ENCODE data around the gene VPS4A. TPM values are rescaled to one million over a fixed set of nuclear protein-coding genes. Genes with fewer than 3 reads are reported as not detected.
"Not testable (repeated sequence)": the region's sequence is repeated elsewhere in the genome, so short reads cannot be mapped to it uniquely, and the experiment has no call there.

The VPS4A gene
- total RNA-seq, 1 experiment from 2014 or later = 27.3 TPM

DNA sequence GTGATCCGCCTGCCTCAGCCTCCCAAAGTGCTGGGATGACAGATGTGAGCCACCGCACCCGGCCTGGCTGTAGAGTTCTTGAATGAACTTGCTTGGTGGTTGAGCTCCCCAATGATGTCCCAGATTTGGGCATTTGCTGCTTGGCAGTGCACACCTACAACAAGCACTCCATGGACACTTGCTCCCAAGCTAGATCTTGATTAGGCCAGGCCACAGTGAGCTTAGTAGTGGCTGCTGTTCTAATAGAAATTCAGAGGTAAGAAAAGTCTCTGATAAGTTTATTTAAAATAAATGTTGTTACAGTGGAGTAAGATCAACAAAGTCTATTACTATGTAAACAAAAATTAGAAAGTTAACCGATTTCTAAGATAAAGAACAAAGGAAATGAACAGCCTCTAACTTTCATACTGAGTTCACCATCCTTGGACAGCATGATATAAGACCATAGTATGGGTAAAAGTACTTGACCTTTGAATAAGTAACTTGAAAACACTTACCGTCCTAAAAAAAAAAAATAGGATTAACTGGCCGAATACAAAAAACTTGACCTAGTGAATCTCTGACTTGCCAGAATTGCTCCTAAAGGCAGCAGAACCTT is 39.5 kb downstream of the VPS4A start:
- Histone ChIP-seq H3K9me3 (ENCODE audit: low read length) (no peaks in the 10 kb centered on the region), H3K4me3 (ENCODE audit: low read length) (no peak overlapping the region), H3K4me2 (ENCODE audit: low read length) (no peak overlapping the region), H3F3A (ENCODE audit: low read length, unreplicated experiment) (no peaks in the 10 kb centered on the region), H3K4me1 (ENCODE audit: insufficient read depth, low read length) (no peaks in the 10 kb centered on the region; the same call in 1 of the 2 replicates), H3K36me3 (ENCODE audit: low read depth, low read length) (no peaks in the 10 kb centered on the region; the same call in 1 of the 2 replicates), H3K79me2 (ENCODE audit: low read length) (no peaks in the 10 kb centered on the region), H3K27ac (ENCODE audit: low read length) (no peak overlapping the region), H2AFZ (ENCODE audit: low read length) (no peak overlapping the region), H4K20me1 (ENCODE audit: low read length) (no peaks in the 10 kb centered on the region), H3K9me2 (replicated peaks; ENCODE audit: low read length) (no peaks in the 10 kb centered on the region), H3K9ac (ENCODE audit: low read length) (no peak overlapping the region), H3K27me3 (ENCODE audit: low read length) (no peaks in the 10 kb centered on the region)
- CTCF ChIA-PET = no interaction called here
- ATAC-seq (no peak), DNase-seq (no peak)
- intact Hi-C loops (cut with micrococcal nuclease) = no loop called here
- no peak for TF ChIP-seq EZH2phosphoT487 (IDR thresholded peaks at IDR 0.05; ENCODE audit: borderline replicate concordance, low read length)
- no TSS peak for BruUV-seq (replicated peaks)
- POLR2A ChIA-PET (ENCODE audit: unreplicated experiment) = interaction anchor here (0.7 kb wide), 1 partner anchor 422 kb away, joined by 8 read pairs; no protein-coding TSS in a partner anchor

DNA sequence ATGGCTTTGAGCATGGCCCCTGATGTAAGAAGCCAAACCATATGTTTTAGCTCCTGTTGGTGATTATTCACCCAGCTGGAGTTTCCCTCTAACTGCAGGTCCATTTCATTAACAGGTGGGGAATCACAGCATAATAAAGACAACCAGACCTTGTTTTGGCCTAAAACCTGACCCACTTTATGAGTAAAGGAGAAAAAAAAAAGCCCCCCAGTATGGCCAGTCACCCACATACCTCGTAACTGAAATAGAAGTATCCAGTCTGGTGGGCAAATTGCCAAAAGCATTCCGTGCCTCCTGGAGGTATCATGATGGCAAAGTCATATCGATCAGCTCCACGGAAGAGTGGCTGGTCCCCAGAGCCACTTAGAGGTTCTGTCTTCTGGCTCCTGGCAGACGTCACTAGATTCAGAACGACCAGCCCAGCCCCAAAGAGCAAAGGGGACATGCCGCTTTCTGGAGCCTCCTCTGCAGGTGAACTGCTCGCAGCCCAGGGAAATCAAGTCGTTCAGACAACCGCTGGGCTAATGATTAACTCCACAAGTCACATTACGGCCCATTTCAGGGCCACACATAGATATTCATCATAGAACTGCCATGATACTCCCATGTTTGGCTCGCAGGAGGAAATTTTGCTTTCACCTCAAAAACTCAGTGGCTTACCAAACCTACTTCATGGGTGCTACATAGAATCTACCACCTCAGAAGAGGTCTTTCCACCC is 40.3 kb downstream of the VPS4A start, which contains the start of gene TMED6:
Gene TMED6, minus strand, starts transcription at position 478 of the 719 bp plus-strand sequence. Its CDS starts 33 bp downstream, at position 445.
- H3K27me3 ChIP-seq (ENCODE audit: low read length) = no peaks in the 10 kb centered on the region
- POLR2A ChIA-PET (ENCODE audit: unreplicated experiment) = interaction anchor here (0.7 kb wide), 1 partner anchor 421 kb away, joined by 8 read pairs; no protein-coding TSS in a partner anchor
- H3K4me2 ChIP-seq (ENCODE audit: low read length) = no peak within 1 kb of the TSS
- DNase-seq (no peak), ATAC-seq (no peak)
- no TSS peak for BruUV-seq (replicated peaks)
- H3K9me3 ChIP-seq (ENCODE audit: low read length) = no peaks in the 10 kb centered on the region
- H3K9ac ChIP-seq (ENCODE audit: low read length) = no peak within 1 kb of the TSS
- no peaks in the 10 kb centered on the region for H3K9me2 ChIP-seq (replicated peaks; ENCODE audit: low read length)
- H3F3A ChIP-seq (ENCODE audit: low read length, unreplicated experiment) = no peaks in the 10 kb centered on the region
- intact Hi-C loops (cut with micrococcal nuclease) = no loop called here
- no peak within 1 kb of the TSS for H3K27ac ChIP-seq (ENCODE audit: low read length)
- CTCF ChIA-PET = interaction anchor here (0.6 kb wide), 1 partner anchor 150 kb away, joined by 3 read pairs; no protein-coding TSS in a partner anchor
- H4K20me1 ChIP-seq (ENCODE audit: low read length) = no peaks in the 10 kb centered on the region
- H3K4me1 ChIP-seq (ENCODE audit: insufficient read depth, low read length) = no peaks in the 10 kb centered on the region; the same call in 1 of the 2 replicates
- TF ChIP-seq EZH2 (IDR thresholded peaks at IDR 0.05; ENCODE audit: low read length, unreplicated experiment) = no peak
- no peak for TF ChIP-seq EZH2phosphoT487 (IDR thresholded peaks at IDR 0.05; ENCODE audit: borderline replicate concordance, low read length)
- no peaks in the 10 kb centered on the region; the same call in 1 of the 2 replicates for H3K36me3 ChIP-seq (ENCODE audit: low read depth, low read length)
- H3K4me3 ChIP-seq (ENCODE audit: low read length) = no peak within 1 kb of the TSS
- no peak within 1 kb of the TSS for H2AFZ ChIP-seq (ENCODE audit: low read length)
- no peaks in the 10 kb centered on the region for H3K79me2 ChIP-seq (ENCODE audit: low read length)

DNA sequence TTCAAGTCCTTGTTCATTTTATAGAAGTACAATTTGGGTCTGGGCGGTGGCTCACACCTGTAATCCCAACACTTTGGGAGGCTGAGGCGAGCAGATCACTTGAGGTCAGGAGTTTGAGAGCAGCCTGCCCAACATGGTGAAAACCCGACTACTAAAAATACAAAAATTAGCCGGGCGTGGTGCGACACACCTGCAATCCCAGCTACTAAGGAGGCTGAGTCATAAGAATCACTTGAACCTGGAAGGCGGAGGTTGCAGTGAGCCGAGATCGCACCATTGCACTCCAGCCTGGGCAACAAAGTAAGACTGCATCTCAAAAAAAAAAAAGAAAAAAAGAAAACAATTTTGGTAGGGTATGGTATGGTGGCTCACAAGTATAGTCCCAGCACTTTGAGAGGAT is 48.9 kb downstream of the VPS4A start:
- CTCF ChIA-PET = not testable (repeated sequence)

DNA sequence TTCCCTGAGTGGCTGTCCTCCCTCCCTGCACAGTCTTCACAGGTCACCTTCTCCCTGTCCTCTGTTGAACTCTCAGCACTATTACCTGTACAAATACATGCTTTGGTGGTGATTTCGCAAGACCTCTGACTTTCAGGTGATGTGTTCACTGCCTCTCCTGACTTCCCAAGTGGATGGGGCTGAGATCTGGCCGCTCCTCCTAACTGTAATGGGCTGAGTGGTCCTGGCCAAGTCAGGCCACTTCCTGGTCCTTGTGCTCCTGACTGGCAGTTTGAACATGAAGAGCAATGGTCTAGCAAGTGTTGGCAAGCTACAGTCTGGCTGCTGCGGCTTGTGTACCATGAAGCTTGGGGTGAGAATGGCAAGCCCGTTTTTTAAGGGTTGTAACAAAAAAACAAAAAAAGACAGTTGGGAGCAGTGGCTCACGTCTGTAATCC is 52.1 kb downstream of the VPS4A start:
- no peak overlapping the region for H3K27ac ChIP-seq (ENCODE audit: low read length)
- ATAC-seq (no peak), DNase-seq (no peak)
- no peak overlapping the region for H3K4me3 ChIP-seq (ENCODE audit: low read length)
- H3K9ac ChIP-seq (ENCODE audit: low read length) = no peak overlapping the region
- POLR2A ChIA-PET (ENCODE audit: unreplicated experiment) = no interaction called here
- no TSS peak for BruUV-seq (replicated peaks)
- no peaks in the 10 kb centered on the region for H4K20me1 ChIP-seq (ENCODE audit: low read length)
- no peaks in the 10 kb centered on the region for H3K4me1 ChIP-seq (ENCODE audit: insufficient read depth, low read length)
- intact Hi-C loops (cut with micrococcal nuclease) = no loop called here
- no peak overlapping the region for H3K4me2 ChIP-seq (ENCODE audit: low read length)
- H3K79me2 ChIP-seq (ENCODE audit: low read length) = no peaks in the 10 kb centered on the region
- TF ChIP-seq, protein P1, sequence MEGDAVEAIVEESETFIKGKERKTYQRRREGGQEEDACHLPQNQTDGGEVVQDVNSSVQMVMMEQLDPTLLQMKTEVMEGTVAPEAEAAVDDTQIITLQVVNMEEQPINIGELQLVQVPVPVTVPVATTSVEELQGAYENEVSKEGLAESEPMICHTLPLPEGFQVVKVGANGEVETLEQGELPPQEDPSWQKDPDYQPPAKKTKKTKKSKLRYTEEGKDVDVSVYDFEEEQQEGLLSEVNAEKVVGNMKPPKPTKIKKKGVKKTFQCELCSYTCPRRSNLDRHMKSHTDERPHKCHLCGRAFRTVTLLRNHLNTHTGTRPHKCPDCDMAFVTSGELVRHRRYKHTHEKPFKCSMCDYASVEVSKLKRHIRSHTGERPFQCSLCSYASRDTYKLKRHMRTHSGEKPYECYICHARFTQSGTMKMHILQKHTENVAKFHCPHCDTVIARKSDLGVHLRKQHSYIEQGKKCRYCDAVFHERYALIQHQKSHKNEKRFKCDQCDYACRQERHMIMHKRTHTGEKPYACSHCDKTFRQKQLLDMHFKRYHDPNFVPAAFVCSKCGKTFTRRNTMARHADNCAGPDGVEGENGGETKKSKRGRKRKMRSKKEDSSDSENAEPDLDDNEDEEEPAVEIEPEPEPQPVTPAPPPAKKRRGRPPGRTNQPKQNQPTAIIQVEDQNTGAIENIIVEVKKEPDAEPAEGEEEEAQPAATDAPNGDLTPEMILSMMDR (conservative IDR thresholded peaks at IDR 0.05; ENCODE audit: low read depth, low read length) = no peak
- TF ChIP-seq EZH2 (IDR thresholded peaks at IDR 0.05; ENCODE audit: low read length, unreplicated experiment) = no peak
- no peak for TF ChIP-seq EZH2phosphoT487 (IDR thresholded peaks at IDR 0.05; ENCODE audit: borderline replicate concordance, low read length)
- H3K36me3 ChIP-seq (ENCODE audit: low read depth, low read length) = peaks cover 15% of the 10 kb centered on the region
- no peaks in the 10 kb centered on the region for H3K9me3 ChIP-seq (ENCODE audit: low read length)
- CTCF ChIA-PET = no interaction called here
- H3K9me2 ChIP-seq (replicated peaks; ENCODE audit: low read length) = no peaks in the 10 kb centered on the region
- no peaks in the 10 kb centered on the region for H3F3A ChIP-seq (ENCODE audit: low read length, unreplicated experiment)
- no peak overlapping the region for H2AFZ ChIP-seq (ENCODE audit: low read length)
- no peaks in the 10 kb centered on the region for H3K27me3 ChIP-seq (ENCODE audit: low read length)

More for the DNA sequence above, 48.9 kb downstream of the VPS4A start:
- H3K9me3 ChIP-seq (ENCODE audit: low read length); H3K36me3 ChIP-seq (ENCODE audit: low read depth, low read length); DNase-seq; H4K20me1 ChIP-seq (ENCODE audit: low read length); H2AFZ ChIP-seq (ENCODE audit: low read length); ATAC-seq; H3K4me3 ChIP-seq (ENCODE audit: low read length); H3K9me2 ChIP-seq (replicated peaks; ENCODE audit: low read length); POLR2A ChIA-PET (ENCODE audit: unreplicated experiment); H3K27ac ChIP-seq (ENCODE audit: low read length); H3K27me3 ChIP-seq (ENCODE audit: low read length); H3K4me1 ChIP-seq (ENCODE audit: insufficient read depth, low read length); H3K4me2 ChIP-seq (ENCODE audit: low read length); H3F3A ChIP-seq (ENCODE audit: low read length, unreplicated experiment); H3K9ac ChIP-seq (ENCODE audit: low read length); BruUV-seq (replicated peaks); H3K79me2 ChIP-seq (ENCODE audit: low read length); intact Hi-C loops (cut with micrococcal nuclease): not testable (repeated sequence)
